ENCODE results near the gene CYTH1.

DNA sequence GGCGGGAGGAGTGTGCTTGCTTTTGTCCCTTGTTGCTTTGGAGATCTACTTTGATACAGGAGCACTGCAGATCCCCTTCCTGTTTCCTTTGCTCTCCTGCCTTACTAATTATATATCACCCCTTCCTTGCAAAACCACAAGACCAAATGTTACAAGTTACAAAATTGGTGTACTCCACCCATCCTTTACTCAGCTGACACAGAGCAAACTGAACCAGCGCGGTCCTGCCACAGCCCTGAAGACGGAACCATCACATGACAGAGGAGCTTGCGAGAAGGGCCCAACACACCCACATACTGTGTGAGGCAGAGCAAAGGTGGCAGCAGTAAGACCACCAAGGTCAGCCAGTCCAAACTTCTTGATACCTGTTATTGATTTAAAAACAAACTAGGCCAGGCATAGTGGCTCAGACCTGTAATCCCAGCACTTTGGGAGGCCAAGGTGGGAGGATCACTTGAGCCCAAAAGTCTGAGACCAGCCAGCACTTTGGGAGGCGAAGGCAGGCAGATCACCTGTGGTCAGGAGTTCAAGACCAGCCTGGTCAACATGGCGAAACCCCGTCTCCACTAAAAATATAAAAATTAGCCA lies 33.2 kb downstream of the CYTH1 start:
- TF ChIP-seq GATA3 (IDR thresholded peaks at IDR 0.05; ENCODE audit: low read depth, low read length), result no peak
- no peak for TF ChIP-seq GATA2 (IDR thresholded peaks at IDR 0.05; ENCODE audit: low read depth, low read length)

Measured in SH-SY5Y (cell line).